Pancreas (tissue), 10 donors: ENCODE measurements around the gene LRP3. TPM values are rescaled to one million over a fixed set of nuclear protein-coding genes. Genes with fewer than 3 reads are reported as not detected.

Experiments
- ATAC-seq, 4 donors: fragments of 200-7000 bp; cut with Tn5 transposase; one replicate each; pipeline versions ENCODE4 v1.8.0 to v1.9.1; 2020; ENCODE audit warnings: mild to moderate bottlenecking in 4 of 4, moderate library complexity in 4 of 4
- DNase-seq, 6 donors: peaks; one replicate each; pipeline ENCODE4 v3.0.0-alpha.2; 2020
- FAIRE-seq: peaks from 2 replicates; lab custom pipeline; 2012; peaks lifted over from hg19 to GRCh38; lab: Jason Lieb, UNC
- H3K27ac ChIP-seq, 4 donors: fragments of 200-600 bp; sonication (generic); 1 replicate in 3 of 4; 2 replicates in 1 of 4; pipeline versions ENCODE4 v1.5.0 to v1.8.0; 2020
- H3K27me3 ChIP-seq, 4 donors: fragments of 200-600 bp; one replicate each; pipeline ENCODE4 v1.8.0; 2021
- H3K36me3 ChIP-seq, 3 donors: fragments of 200-600 bp; sonication (generic) in 1 of 3; one replicate each; pipeline versions ENCODE4 v1.5.0 to v1.8.0; 2020 to 2021
- H3K4me1 ChIP-seq, 3 donors: fragments of 200-600 bp; one replicate each; pipeline ENCODE4 v1.8.0; 2021
- H3K4me3 ChIP-seq, 4 donors: fragments of 200-600 bp; sonication (generic) in 2 of 4; one replicate each; pipeline versions ENCODE4 v1.5.0 to v1.8.0; 2020 to 2021
- H3K9me3 ChIP-seq, 4 donors: fragments of 200-600 bp; one replicate each; pipeline ENCODE4 v1.8.0; 2021
- WGBS, 2 donors: extraction: QIAGEN DNeasy Blood & Tissue Kit; methylation state at CpG; one replicate each; pipeline ENCODE4 v1.1.7; 2013; 5-methylcytosine and 5-hydroxymethylcytosine counted together
- intact Hi-C, 3 donors: fragments of 100-400 bp; cut with DNase I; formaldehyde crosslinking; loops; one replicate each; pipeline versions ENCODE4 v1.11.1 to v1.14.2; 2022
- polyA plus RNA-seq, 2 donors: library from polyadenylated mRNA; stranded (reverse); fragments of 200-250 nt; gene quantifications; one replicate each; pipeline ENCODE4 v1.2.3, GENCODE V29; 2013
- total RNA-seq, 6 donors: library from RNA; stranded (reverse); fragmentation: NEBNext Ultra II Directional in 4 of 6; extraction: Animal tissue kit (Norgen Biotek cat#: 25700) in 4 of 6; gene quantifications; one replicate each; pipeline versions ENCODE4 v1.2.1 to v1.2.4, GENCODE V29; 2021 to 2023
- TF ChIP-seq, protein P1 (sequence below), 4 donors: fragments of 200-600 bp; sonication (generic) in 3 of 4; IDR thresholded peaks; one replicate each; pipeline versions ENCODE4 v1.5.0 to v1.8.0; 2021; ENCODE audit warnings: antibody characterized with exemption in 4 of 4
- donor health status: healthy with polysubstance abuse.
- donor health status: DM: no; HTN: no; CAD: no; lungs with moderate emphysema.
- donor health status: DM: no; HTN: no; CAD: no.
- donor health status: control.
- donor health status: control.
- donor health status: Bipolar disorder and iron deficiency.
- donor health status: DM: yes; HTN: yes; CAD: no.
- donor health status: DM: no; HTN: no; CAD: no.
- donor health status: DM: no; HTN: no; CAD: no.
- donor health status: DM: yes; HTN: yes; CAD: no.

Gene LRP3
- total and polyA plus RNA-seq, 8 donors: 7.2 to 21.0 (median 13.2) TPM

DNA sequence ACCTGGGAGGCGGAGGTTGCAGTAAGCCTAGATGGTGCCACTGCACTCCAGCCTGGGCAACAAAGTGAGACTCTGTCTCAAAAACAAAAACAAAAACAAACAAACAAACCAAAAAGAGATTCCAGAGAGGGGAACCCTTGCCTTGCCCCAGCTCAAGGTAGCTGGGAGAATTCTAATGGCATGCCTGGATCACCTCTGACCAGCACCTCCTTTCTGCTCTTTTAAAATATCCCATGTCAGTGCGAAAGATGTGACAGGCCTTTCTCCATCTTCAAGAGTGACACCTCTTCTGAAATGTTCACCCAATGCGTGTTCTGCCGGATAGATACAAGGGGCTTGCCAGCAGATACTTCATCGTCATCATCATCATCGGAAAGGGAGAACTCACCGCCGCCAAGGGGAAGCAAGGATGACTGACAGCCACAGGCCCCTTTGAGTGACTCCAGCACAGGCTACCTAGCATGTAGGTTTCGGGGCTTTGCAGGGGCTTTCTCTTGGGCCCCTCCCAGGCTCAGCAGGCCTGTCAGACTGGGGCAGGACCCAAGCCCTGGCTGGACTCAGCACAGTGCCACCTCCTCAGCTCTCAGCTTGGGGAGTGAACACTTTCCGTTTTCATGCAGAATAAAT is 18.9 kb upstream of the LRP3 start:
- Histone ChIP-seq H3K4me3 (no peak overlapping the region), H3K36me3 (no peaks in the 10 kb centered on the region), H3K9me3 (no peaks in the 10 kb centered on the region), H3K4me1 (peaks cover 0 to 21% (median 0%) of the 10 kb centered on the region in 3 donors), H3K27ac (no peak overlapping the region), H3K27me3 (no peaks in the 10 kb centered on the region)
- intact Hi-C loops: no loop called here
- FAIRE-seq (no peak), ATAC-seq (no peak), DNase-seq (no peak)
- TF ChIP-seq, protein P1, sequence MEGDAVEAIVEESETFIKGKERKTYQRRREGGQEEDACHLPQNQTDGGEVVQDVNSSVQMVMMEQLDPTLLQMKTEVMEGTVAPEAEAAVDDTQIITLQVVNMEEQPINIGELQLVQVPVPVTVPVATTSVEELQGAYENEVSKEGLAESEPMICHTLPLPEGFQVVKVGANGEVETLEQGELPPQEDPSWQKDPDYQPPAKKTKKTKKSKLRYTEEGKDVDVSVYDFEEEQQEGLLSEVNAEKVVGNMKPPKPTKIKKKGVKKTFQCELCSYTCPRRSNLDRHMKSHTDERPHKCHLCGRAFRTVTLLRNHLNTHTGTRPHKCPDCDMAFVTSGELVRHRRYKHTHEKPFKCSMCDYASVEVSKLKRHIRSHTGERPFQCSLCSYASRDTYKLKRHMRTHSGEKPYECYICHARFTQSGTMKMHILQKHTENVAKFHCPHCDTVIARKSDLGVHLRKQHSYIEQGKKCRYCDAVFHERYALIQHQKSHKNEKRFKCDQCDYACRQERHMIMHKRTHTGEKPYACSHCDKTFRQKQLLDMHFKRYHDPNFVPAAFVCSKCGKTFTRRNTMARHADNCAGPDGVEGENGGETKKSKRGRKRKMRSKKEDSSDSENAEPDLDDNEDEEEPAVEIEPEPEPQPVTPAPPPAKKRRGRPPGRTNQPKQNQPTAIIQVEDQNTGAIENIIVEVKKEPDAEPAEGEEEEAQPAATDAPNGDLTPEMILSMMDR (IDR thresholded peaks at IDR 0.05): no peak
- WGBS, 2 donors: 88 to 94% methylated on average over 10 of the region's 10 CpGs

DNA sequence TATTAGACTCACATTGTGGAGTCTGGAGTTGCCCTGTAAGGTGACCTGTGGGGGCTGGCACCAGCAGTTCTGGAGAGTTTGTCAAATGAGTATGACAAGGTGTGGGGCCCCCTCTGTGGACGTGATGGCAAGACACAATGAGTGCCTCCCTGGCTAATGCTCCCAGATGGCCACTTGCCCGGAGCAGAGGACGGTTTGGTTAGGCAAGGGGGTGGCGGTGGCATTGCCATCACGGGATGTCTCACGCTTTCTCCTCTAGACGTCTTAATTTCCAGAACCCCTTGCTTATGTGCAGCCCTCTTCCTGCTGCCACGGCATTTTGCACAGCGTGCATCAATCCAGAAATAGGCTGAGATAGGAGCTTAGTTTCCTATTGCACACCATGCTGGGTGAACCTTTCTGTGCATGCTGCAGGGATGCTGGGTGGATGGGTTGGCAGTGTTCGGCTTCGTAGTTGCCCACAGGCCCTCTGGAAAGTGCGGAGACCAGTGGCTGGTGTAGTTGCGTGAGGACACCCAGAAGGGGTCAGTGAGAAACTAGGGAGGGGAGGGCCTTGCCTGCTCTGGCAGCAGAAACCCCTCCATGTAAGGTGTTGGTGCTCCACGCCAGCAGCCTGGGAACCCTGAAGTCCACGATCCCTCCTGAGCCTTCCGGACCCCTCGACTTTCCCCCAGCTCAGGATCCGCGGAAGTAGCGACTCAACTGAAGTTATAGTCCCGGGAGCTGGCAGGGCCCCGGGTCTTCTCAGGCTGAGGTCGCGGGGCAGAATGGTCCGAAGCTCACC is 18.1 kb upstream of the LRP3 start:
- TF ChIP-seq, protein P1 (IDR thresholded peaks at IDR 0.05): no peak
- H3K4me3 ChIP-seq: peak overlapping the region; percentile 66 to 81 (median 76)
- H3K36me3 ChIP-seq: no peaks in the 10 kb centered on the region
- ATAC-seq (peak; percentile 1 to 4 (median 1)), FAIRE-seq (no peak), DNase-seq (peak in 4 of 6 donors; percentile 22 to 49 (median 33))
- peaks cover 0 to 21% (median 0%) of the 10 kb centered on the region in 3 donors for H3K4me1 ChIP-seq
- H3K9me3 ChIP-seq: no peaks in the 10 kb centered on the region
- H3K27ac ChIP-seq: peak overlapping the region; percentile 89 to 96 (median 94)
- no peaks in the 10 kb centered on the region for H3K27me3 ChIP-seq
- 5% methylated on average over 24 to 25 of the region's 25 CpGs for WGBS, 2 donors
- intact Hi-C loops: no loop called here

DNA sequence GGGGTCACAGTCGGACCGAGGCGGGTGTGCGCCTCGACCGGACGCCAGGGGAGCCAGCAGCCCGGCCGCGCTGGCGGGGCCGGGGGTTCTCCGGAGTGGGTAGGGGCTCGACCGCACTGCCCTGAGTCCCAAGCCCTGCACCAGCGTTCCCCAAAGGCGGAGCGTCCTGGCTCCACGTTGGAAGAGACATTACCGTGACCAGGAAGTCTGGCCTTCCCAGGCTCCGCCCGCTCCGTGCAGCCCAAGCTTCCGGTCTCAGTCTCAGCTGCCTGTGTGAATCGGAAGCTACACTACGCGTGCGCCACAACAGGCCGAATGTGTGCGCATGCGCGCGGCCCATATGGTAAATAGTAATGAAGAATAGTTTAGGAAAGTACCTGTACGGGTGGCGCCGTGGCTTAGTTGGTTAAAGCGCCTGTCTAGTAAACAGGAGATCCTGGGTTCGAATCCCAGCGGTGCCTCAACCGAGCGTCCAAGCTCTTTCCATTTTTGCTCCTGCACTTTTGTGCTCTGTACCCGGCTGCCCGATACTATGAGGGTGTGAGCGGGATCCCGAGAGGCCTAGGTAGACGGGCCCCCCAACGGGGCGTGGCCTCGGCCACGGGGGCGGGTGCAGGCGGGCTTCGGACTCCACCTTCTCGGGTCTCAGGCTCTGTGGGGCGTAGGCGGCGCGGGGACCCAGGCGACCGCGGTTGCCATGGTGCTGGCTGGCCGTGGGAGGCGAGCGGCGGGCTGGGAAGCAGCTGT is 17.3 kb upstream of the LRP3 start:
- peak; percentile 93 for FAIRE-seq
- Histone ChIP-seq H3K9me3 (no peaks in the 10 kb centered on the region), H3K36me3 (no peaks in the 10 kb centered on the region), H3K27ac (peak overlapping the region; percentile 89 to 96 (median 94)), H3K27me3 (no peaks in the 10 kb centered on the region), H3K4me1 (peaks cover 0 to 20% (median 0%) of the 10 kb centered on the region in 3 donors), H3K4me3 (peak overlapping the region; percentile 66 to 81 (median 76))
- intact Hi-C loops: no loop called here
- DNase-seq: peak; percentile 95 to 99 (median 98)
- 0% methylated on average over 52 to 65 of the region's 65 CpGs for WGBS, 2 donors
- TF ChIP-seq, protein P1 (IDR thresholded peaks at IDR 0.05): no peak
- ATAC-seq: peak; percentile 87 to 95 (median 89)

DNA sequence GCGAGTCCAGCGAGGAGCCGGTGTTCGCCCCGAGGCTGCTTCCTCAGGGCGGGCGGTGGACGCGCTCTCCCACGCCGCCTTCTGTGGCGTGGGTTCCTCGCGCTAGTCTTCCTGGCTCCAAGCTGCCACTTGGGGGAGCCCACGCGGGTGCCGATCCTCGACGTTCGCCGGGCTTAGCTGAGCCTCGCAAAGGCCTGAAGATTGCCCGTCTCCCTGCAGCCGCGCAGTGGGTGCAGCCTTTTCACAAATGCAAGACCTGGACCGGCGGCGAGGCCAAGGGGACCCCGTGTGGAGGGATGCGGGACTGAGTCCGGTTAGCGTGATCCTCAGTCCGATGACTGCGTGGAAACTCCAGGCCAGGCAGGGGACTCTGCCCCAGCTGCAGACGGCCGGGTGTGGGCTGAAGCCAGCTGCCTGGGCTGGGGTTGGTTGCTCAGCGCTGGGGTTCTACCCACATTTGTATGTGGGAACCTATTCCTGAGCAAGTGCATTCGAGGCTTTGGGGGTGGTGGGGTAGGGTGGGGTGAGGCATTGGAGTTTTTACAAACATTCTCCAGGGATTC is 16.6 kb upstream of the LRP3 start:
- FAIRE-seq (no peak), ATAC-seq (peak; percentile 30 to 44 (median 38))
- intact Hi-C loops: no loop called here

More for the DNA sequence above, 16.6 kb upstream of the LRP3 start:
- TF ChIP-seq, protein P1 (IDR thresholded peaks at IDR 0.05): no peak
- H3K36me3 ChIP-seq: no peaks in the 10 kb centered on the region
- H3K4me1 ChIP-seq: peaks cover 0 to 17% (median 0%) of the 10 kb centered on the region in 3 donors
- DNase-seq: peak in 2 of 6 donors; percentile 78 to 92
- no peaks in the 10 kb centered on the region for H3K27me3 ChIP-seq
- H3K9me3 ChIP-seq: no peaks in the 10 kb centered on the region
- WGBS, 2 donors: 0 to 1% methylated on average over 38 of the region's 38 CpGs
- H3K27ac ChIP-seq: peak overlapping the region; percentile 89 to 96 (median 94)
- peak overlapping the region; percentile 22 to 81 (median 62) for H3K4me3 ChIP-seq
